ENCODE data around the gene NAGPA. TPM values are rescaled to one million over a fixed set of nuclear protein-coding genes. Genes with fewer than 3 reads are reported as not detected.
A peak's percentile ranks its signal among the peaks of the same experiment; 100 is the strongest.

Gene NAGPA
- total RNA-seq, 1 donor = 29.4 TPM

DNA sequence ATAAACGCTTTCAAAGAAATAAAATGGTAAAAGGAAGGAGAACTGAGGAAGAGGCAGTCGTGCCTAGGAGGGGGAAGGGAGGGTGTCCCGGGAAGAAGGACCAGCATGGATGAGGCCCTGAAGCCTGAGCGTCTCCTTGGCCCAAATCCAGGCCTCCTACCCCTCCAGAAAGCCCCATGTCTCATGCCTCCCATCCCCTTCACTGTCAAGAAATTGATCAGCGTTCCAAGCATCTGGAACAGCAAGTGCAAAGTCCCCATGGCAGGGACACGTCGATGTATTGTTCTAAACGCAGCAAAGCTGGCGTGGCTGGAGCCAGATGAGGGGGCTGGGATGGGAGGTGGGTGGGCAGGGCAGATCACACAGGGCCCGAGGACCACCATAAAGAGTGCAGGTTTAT is 53.0 kb downstream of the NAGPA start:
- no peak for DNase-seq (ENCODE audit: low read depth in 2 of 3, low spot score in 2 of 3)

- DNase-seq (ENCODE audit: low read depth in 2 of 3, low spot score in 2 of 3) = peak in 2 of 3 donors; percentile 29 to 47
Measured at GRCh38 chr16:4979736-4980660, 53.7 kb downstream of the NAGPA start.

GRCh38 chr16:4979164-4979563 is 54.6 kb downstream of the NAGPA start:
- no peak for DNase-seq (ENCODE audit: low read depth in 2 of 3, low spot score in 2 of 3)

DNA sequence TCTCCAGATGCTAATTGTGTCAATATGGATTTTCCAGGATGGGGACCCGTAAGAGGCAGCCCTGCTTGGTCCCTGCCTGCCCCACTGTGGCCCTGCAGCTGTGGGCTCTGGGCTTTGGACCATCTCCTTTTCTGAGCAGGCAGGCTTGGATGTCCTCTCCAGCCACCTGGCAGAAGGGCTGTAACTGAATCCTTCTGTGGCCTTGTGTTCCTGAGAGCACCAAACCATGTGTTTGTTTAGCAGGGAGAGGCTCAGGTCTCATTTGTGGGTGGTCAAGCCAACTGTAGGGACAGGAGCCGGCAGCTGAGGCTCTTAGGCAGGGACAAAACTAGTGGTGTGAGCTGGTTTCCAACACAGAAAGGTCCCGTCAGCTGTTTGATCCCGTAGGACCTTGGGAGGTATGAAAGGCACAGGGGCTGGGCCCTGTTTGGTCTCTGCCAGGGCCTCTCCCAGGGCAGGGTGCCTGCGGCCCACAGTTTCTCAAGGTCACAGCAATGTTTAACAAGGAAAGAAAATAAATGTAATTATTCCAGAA is 57.1 kb downstream of the NAGPA start:
- DNase-seq (ENCODE audit: low read depth in 2 of 3, low spot score in 2 of 3) = no peak

- peak in 2 of 3 donors; percentile 23 to 70 for DNase-seq (ENCODE audit: low read depth in 2 of 3, low spot score in 2 of 3)
Measured at GRCh38 chr16:4976079-4976478, 57.7 kb downstream of the NAGPA start.

Other genes starting within 250 kb of the NAGPA start
- gene SEPTIN12, start 245.6 kb downstream of the NAGPA start, total RNA-seq = not detected
- not detected for gene SMIM22, start 238.6 kb downstream of the NAGPA start, total RNA-seq
- 28.5 TPM for gene ROGDI, start 231.3 kb downstream of the NAGPA start, total RNA-seq
- gene GLYR1, start 186.6 kb downstream of the NAGPA start, total RNA-seq = 39.6 TPM
- 30.4 TPM for gene UBN1, start 186.5 kb downstream of the NAGPA start, total RNA-seq
- gene PPL, start 96.8 kb downstream of the NAGPA start, total RNA-seq = 0.81 TPM
- gene SEC14L5, start 75.6 kb downstream of the NAGPA start, total RNA-seq = under 0.01 TPM
- not detected for gene C16orf89, start 32.0 kb upstream of the NAGPA start, total RNA-seq
- gene ALG1, start 37.9 kb upstream of the NAGPA start, total RNA-seq = 22.6 TPM
- gene EEF2KMT, start 63.9 kb upstream of the NAGPA start, total RNA-seq = 10.0 TPM

All from hematopoietic multipotent progenitor cell (in vitro differentiated cells).